Mucosa of descending colon (tissue), 3 donors: ENCODE data around the gene RNF121. TPM values are rescaled to one million over a fixed set of nuclear protein-coding genes. Genes with fewer than 3 reads are reported as not detected.

Experiments used
- ATAC-seq: fragments of 200-7000 bp; cut with Tn5 transposase; one replicate; pipeline ENCODE4 v1.9.1; 2020; ENCODE audit warnings: mild to moderate bottlenecking, moderate library complexity
- DNase-seq, 3 donors: peaks; one replicate each; pipeline ENCODE4 v3.0.0-alpha.2; 2020
- H3K36me3 ChIP-seq: fragments of 200-600 bp; one replicate; pipeline ENCODE4 v1.8.0; 2021; ENCODE audit warnings: low read depth, mild to moderate bottlenecking
- H3K4me1 ChIP-seq: fragments of 200-600 bp; one replicate; pipeline ENCODE4 v1.8.0; 2021; ENCODE audit warnings: low read depth, mild to moderate bottlenecking
- H3K4me3 ChIP-seq: fragments of 200-600 bp; one replicate; pipeline ENCODE4 v1.8.0; 2021; ENCODE audit warnings: mild to moderate bottlenecking
- H3K9me3 ChIP-seq: fragments of 200-600 bp; one replicate; pipeline ENCODE4 v1.8.0; 2021; ENCODE audit warnings: mild to moderate bottlenecking
- CTCF ChIP-seq: fragments of 200-600 bp; IDR thresholded peaks from one replicate; pipeline ENCODE4 v1.8.0; 2022; ENCODE audit warnings: antibody characterized with exemption, mild to moderate bottlenecking
- intact Hi-C, 2 donors: fragments of 100-400 bp; cut with DNase I in 1 of 2; cut with micrococcal nuclease in 1 of 2; formaldehyde crosslinking; loops; one replicate each; pipeline versions ENCODE4 v1.11.0 to v1.11.1; 2022; cut with DNase I, micrococcal nuclease
- total RNA-seq, 3 donors: library from RNA; stranded (reverse); fragmentation: NEBNext Ultra II Directional in 2 of 3; extraction: Animal tissue kit (Norgen Biotek cat#: 25700) in 2 of 3; gene quantifications; one replicate each; pipeline versions ENCODE4 v1.2.1 to v1.2.4, GENCODE V29; 2021 to 2023
- donor health status: DM: no; HTN: no; CAD: no; lungs with moderate emphysema.
- donor health status: DM: no; HTN: no; CAD: no.
- donor health status: DM: no; HTN: yes; CAD: no.

RNF121 gene
- total RNA-seq, 3 donors from 2014 or later: 37.0 to 41.0 (median 37.4) TPM

GRCh38 chr11:71913756-71914526, 14.9 kb upstream of the RNF121 start:
- intact Hi-C loops: no loop called here
- DNase-seq (no peak), ATAC-seq (no peak)
- Histone ChIP-seq H3K9me3 (no peaks in the 10 kb centered on the region), H3K36me3 (no peaks in the 10 kb centered on the region), H3K4me3 (no peak overlapping the region), H3K4me1 (no peaks in the 10 kb centered on the region)
- no peak for TF ChIP-seq CTCF

GRCh38 chr11:71914617-71915189, 14.1 kb upstream of the RNF121 start:
- H3K4me1 ChIP-seq: no peaks in the 10 kb centered on the region
- DNase-seq: no peak
- no peak overlapping the region for H3K4me3 ChIP-seq
- H3K36me3 ChIP-seq: no peaks in the 10 kb centered on the region
- no peak for ATAC-seq
- intact Hi-C loops: no loop called here
- H3K9me3 ChIP-seq: no peaks in the 10 kb centered on the region
- TF ChIP-seq CTCF: no peak

- Histone ChIP-seq H3K36me3 (no peaks in the 10 kb centered on the region), H3K4me3 (no peak overlapping the region), H3K9me3 (no peaks in the 10 kb centered on the region), H3K4me1 (no peaks in the 10 kb centered on the region)
- ATAC-seq: no peak
- DNase-seq: no peak
- no peak for TF ChIP-seq CTCF
- intact Hi-C loops: no loop called here
Measured at GRCh38 chr11:71917646-71918140, 11.2 kb upstream of the RNF121 start.

GRCh38 chr11:71927820-71928736, 768 bp upstream of the RNF121 start, which contains the start of gene XNDC1N:
TSS of gene XNDC1N (minus strand) at chr11:71928594. CDS start at chr11:71923353, 5,241 bp downstream.
- ATAC-seq: peak; percentile 94
- intact Hi-C loops: no loop called here
- Histone ChIP-seq H3K4me1 (peaks cover 13% of the 10 kb centered on the region), H3K36me3 (no peaks in the 10 kb centered on the region), H3K4me3 (peak within 1 kb of the TSS; percentile 93), H3K9me3 (no peaks in the 10 kb centered on the region)
- TF ChIP-seq CTCF: no peak
- peak; percentile 67 to 87 (median 68) for DNase-seq

GRCh38 chr11:71929491-71929890, 645 bp downstream of the RNF121 start:
- TF ChIP-seq CTCF: no peak
- no peak for DNase-seq
- peak overlapping the region; percentile 93 for H3K4me3 ChIP-seq
- intact Hi-C loops: no loop called here
- H3K36me3 ChIP-seq: no peaks in the 10 kb centered on the region
- ATAC-seq: no peak
- no peaks in the 10 kb centered on the region for H3K9me3 ChIP-seq
- peaks cover 13% of the 10 kb centered on the region for H3K4me1 ChIP-seq
